A673 (cell line): ENCODE measurements around the gene SUMO2. TPM values are rescaled to one million over a fixed set of nuclear protein-coding genes. Genes with fewer than 3 reads are reported as not detected.
"Not testable (repeated sequence)": the region's sequence is repeated elsewhere in the genome, so short reads cannot be mapped to it uniquely, and the experiment has no call there.

Source experiments
- BruUV-seq: library from RNA; stranded (reverse); fragments of 400-500 nt; replicated peaks from 2 replicates; lab custom pipeline; 2021; lab: Mats Ljungman, UMichigan
- CTCF ChIA-PET: fragments of 300-600 bp; sonication (Branson Sonifier 250); formaldehyde crosslinking; loops from one replicate; lab custom pipeline; 2022; ENCODE audit warnings: antibody characterized with exemption; lab: Charles Lee
- POLR2A ChIA-PET: fragments of 300-600 bp; sonication (Branson Sonifier 250); formaldehyde crosslinking; loops from one replicate; lab custom pipeline; 2022; ENCODE audit warnings: antibody characterized with exemption; ENCODE audit not compliant: low non-redundant PET; lab: Charles Lee
- DNase-seq: peaks from one replicate; pipeline ENCODE4 v3.0.0-alpha.2; 2015; ENCODE audit warnings: low spot score
- H3K27ac ChIP-seq: fragments of 200-600 bp; sonication (generic); 2 replicates; pipeline ENCODE4 v1.5.1; 2016; ENCODE audit warnings: mixed run types, low read depth, mild to moderate bottlenecking, mixed read lengths, antibody characterized with exemption, low read length; ENCODE audit not compliant: poor library complexity, severe bottlenecking
- H3K27me3 ChIP-seq: fragments of 200-600 bp; sonication (generic); replicated peaks from 2 replicates; pipeline ENCODE4 v1.6.1; 2017; ENCODE audit warnings: mixed run types, low read depth, mild to moderate bottlenecking, mixed read lengths, antibody characterized with exemption, low read length; ENCODE audit not compliant: insufficient read depth, poor library complexity
- H3K36me3 ChIP-seq: fragments of 200-600 bp; sonication (generic); 2 replicates; pipeline ENCODE4 v1.6.1; 2016; ENCODE audit warnings: mixed run types, mild to moderate bottlenecking, mixed read lengths, antibody characterized with exemption, low read length; ENCODE audit not compliant: insufficient read depth, poor library complexity, severe bottlenecking
- H3K4me1 ChIP-seq: fragments of 200-600 bp; sonication (generic); 2 replicates; pipeline ENCODE4 v1.6.1; 2017; ENCODE audit warnings: mixed run types, mild to moderate bottlenecking, mixed read lengths, antibody characterized with exemption, low read length; ENCODE audit not compliant: insufficient read depth, poor library complexity, severe bottlenecking
- H3K4me3 ChIP-seq: fragments of 200-600 bp; sonication (generic); 2 replicates; pipeline ENCODE4 v1.5.1; 2016; ENCODE audit warnings: low read depth, mixed run types, mild to moderate bottlenecking, mixed read lengths, low read length; ENCODE audit not compliant: poor library complexity, severe bottlenecking
- H3K9me3 ChIP-seq: fragments of 200-600 bp; sonication (generic); 2 replicates; pipeline ENCODE4 v1.6.1; 2016; ENCODE audit warnings: mixed run types, low read depth, mild to moderate bottlenecking, mixed read lengths, antibody characterized with exemption, low read length; ENCODE audit not compliant: poor library complexity, severe bottlenecking
- EZH2 ChIP-seq: fragments of 200-600 bp; sonication (generic); IDR thresholded peaks from 2 replicates; pipeline ENCODE4 v1.6.1; 2017; ENCODE audit warnings: borderline replicate concordance, low read depth, mild to moderate bottlenecking, mixed read lengths, antibody characterized with exemption, low read length; ENCODE audit not compliant: poor library complexity, severe bottlenecking
- intact Hi-C: fragments of 100-400 bp; cut with micrococcal nuclease; formaldehyde crosslinking; loops from one replicate; pipeline ENCODE4 v1.10.0; 2022; ENCODE audit not compliant: unreplicated experiment
- total RNA-seq: library from RNA; stranded (reverse); gene quantifications from 2 replicates; pipeline ENCODE4 v1.2.3, GENCODE V29; 2021
- TF ChIP-seq, protein P1 (sequence below): fragments of 300-800, 200-600 bp; sonication (generic); conservative IDR thresholded peaks from 2 replicates; pipeline ENCODE4 v1.5.1; 2017; ENCODE audit warnings: low read depth, mild to moderate bottlenecking, antibody characterized with exemption, low read length, moderate library complexity, mixed read lengths

The SUMO2 gene
- total RNA-seq, 1 experiment from 2014 or later: 703 TPM

DNA sequence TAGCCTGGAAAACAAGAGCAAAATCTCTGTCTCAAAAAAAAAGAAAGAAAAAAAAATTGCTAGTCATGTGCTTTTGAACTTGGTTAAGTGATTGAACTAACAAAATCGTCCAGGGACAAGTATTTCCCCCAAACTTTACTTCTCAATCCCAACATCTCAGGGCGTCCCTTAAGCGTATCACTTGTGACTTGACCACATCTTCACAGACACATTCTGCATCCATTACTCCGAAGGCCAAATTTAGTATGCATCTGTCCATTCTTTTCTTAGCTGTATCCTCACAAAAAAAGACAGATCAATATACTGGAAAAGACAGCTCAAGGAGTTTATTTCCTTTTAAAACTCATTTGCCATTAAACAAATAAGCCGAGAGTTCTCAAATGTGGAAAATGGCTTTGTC is 22.5 kb downstream of the SUMO2 start:
- Histone ChIP-seq H3K27ac (no peak overlapping the region), H3K4me3 (no peak overlapping the region), H3K9me3 (no peaks in the 10 kb centered on the region), H3K27me3 (no peaks in the 10 kb centered on the region), H3K4me1 (no peaks in the 10 kb centered on the region), H3K36me3 (peaks cover 16% of the 10 kb centered on the region)
- TF ChIP-seq, protein P1, sequence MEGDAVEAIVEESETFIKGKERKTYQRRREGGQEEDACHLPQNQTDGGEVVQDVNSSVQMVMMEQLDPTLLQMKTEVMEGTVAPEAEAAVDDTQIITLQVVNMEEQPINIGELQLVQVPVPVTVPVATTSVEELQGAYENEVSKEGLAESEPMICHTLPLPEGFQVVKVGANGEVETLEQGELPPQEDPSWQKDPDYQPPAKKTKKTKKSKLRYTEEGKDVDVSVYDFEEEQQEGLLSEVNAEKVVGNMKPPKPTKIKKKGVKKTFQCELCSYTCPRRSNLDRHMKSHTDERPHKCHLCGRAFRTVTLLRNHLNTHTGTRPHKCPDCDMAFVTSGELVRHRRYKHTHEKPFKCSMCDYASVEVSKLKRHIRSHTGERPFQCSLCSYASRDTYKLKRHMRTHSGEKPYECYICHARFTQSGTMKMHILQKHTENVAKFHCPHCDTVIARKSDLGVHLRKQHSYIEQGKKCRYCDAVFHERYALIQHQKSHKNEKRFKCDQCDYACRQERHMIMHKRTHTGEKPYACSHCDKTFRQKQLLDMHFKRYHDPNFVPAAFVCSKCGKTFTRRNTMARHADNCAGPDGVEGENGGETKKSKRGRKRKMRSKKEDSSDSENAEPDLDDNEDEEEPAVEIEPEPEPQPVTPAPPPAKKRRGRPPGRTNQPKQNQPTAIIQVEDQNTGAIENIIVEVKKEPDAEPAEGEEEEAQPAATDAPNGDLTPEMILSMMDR: no peak
- no peak for TF ChIP-seq EZH2
- no TSS peak for BruUV-seq
- intact Hi-C loops: no loop called here
- ChIA-PET CTCF (interaction anchor here (0.5 to 1.0 kb wide), 2 partner anchors 12 to 46 kb away, joined by 3 read pairs; no protein-coding TSS in a partner anchor), POLR2A (no interaction called here)
- no peak for DNase-seq

DNA sequence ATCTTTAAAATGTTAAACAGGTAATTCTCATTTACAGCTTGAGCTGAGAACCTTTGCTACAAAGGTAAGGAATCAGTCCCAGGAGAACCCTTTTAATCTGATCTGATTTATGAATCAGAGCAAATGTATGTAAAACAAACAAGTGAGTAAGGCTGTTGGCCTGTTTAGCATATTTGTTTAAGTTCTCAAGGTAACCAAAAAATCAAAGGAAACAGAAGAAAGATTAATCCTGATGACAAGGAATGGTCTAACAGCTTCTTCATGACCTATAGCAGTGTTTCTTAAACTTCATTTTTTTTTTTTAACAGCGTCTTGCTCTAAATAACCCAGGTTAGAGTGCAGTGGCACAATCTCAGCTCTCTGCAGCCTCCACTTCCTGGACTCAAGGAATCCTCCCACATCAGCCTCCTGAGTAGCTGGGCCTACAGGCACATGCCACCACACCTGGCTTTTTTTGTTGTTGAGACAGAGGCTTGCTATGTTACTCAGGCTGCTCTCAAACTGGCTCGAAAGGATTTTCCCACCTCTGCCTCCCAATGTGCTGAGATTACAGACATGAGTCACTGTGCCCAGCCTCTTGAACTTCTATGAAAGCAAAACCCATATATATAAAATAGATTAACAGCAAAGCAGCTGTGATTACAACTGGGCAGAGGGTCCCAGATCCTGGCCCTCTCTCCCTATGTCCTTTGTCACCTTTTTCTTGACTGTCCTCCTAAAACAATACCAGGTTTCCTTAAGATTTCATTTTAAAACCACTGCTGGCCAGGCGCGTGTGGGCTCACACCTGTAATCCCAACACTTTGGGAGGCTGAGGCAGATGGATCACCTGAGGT is 23.3 kb downstream of the SUMO2 start:
- BruUV-seq: no TSS peak
- POLR2A ChIA-PET: no interaction called here
- Histone ChIP-seq H3K4me1 (peaks cover 4% of the 10 kb centered on the region), H3K36me3 (peaks cover 11% of the 10 kb centered on the region), H3K27ac (no peak overlapping the region), H3K9me3 (no peaks in the 10 kb centered on the region), H3K4me3 (no peak overlapping the region), H3K27me3 (no peaks in the 10 kb centered on the region)
- TF ChIP-seq, protein P1: no peak
- TF ChIP-seq EZH2: no peak
- no peak for DNase-seq
- CTCF ChIA-PET: interaction anchor here (0.5 kb wide), 1 partner anchor 13 kb away, joined by 3 read pairs; no protein-coding TSS in a partner anchor
- intact Hi-C loops: no loop called here

DNA sequence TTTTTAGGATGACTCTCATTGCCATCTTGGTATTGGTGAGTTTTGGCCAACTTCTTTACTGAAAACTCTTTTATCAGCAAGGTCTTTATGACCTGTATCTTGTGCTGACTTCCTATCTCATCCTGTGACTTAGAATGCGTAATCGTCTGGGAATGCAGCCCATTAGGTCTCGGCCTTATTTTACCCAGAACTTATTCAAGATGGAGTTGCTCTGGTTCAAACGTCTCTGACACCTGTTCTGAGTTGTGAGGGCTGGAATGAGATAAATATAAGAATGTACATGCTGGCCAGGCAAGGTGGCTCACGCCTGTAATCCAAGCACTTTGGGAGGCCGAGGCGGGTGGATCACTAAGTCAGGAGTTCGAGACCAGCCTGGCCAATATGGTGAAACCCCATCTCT is 24.3 kb downstream of the SUMO2 start:
- CTCF ChIA-PET, BruUV-seq, intact Hi-C loops, DNase-seq, POLR2A ChIA-PET, H3K9me3 ChIP-seq, H3K4me3 ChIP-seq, H3K36me3 ChIP-seq, H3K27ac ChIP-seq, H3K4me1 ChIP-seq, H3K27me3 ChIP-seq: not testable (repeated sequence)
